IPS DF 4.7 (cell line): ENCODE data around the gene PCDH8.
"Not testable (repeated sequence)": the region's sequence is repeated elsewhere in the genome, so short reads cannot be mapped to it uniquely, and the experiment has no call there.

Experiments used
- DNase-seq: peaks from one replicate; pipeline ENCODE4 v3.0.0-alpha.2; 2013; ENCODE audit warnings: low spot score; ENCODE audit errors: extremely low read depth

PCDH8 gene

GRCh38 chr13:52827839-52828238 lies 20.6 kb downstream of the PCDH8 start:
- DNase-seq = no peak

GRCh38 chr13:52817886-52818285 lies 30.6 kb downstream of the PCDH8 start:
- DNase-seq = not testable (repeated sequence)

- DNase-seq = no peak
Observed at GRCh38 chr13:52815330-52815729, 33.1 kb downstream of the PCDH8 start.

- no peak for DNase-seq
Observed at GRCh38 chr13:52812941-52813340, 35.5 kb downstream of the PCDH8 start.

GRCh38 chr13:52811841-52812240 lies 36.6 kb downstream of the PCDH8 start:
- no peak for DNase-seq

- no peak for DNase-seq
Observed at GRCh38 chr13:52810526-52810925, 37.9 kb downstream of the PCDH8 start.

GRCh38 chr13:52810011-52810410 lies 38.4 kb downstream of the PCDH8 start:
- DNase-seq = no peak

- peak; percentile 46 for DNase-seq
Observed at GRCh38 chr13:52809310-52809769, 39.1 kb downstream of the PCDH8 start.

GRCh38 chr13:52808842-52809219 lies 39.6 kb downstream of the PCDH8 start:
- DNase-seq = no peak

- DNase-seq = no peak
Observed at GRCh38 chr13:52806029-52806428, 42.4 kb downstream of the PCDH8 start.

- DNase-seq = no peak
Observed at GRCh38 chr13:52804202-52804641, 44.2 kb downstream of the PCDH8 start.

- no peak for DNase-seq
Observed at GRCh38 chr13:52800856-52801255, 47.6 kb downstream of the PCDH8 start.

GRCh38 chr13:52798770-52799430 lies 49.5 kb downstream of the PCDH8 start:
- no peak for DNase-seq

GRCh38 chr13:52797176-52797575 lies 51.3 kb downstream of the PCDH8 start:
- DNase-seq = no peak

- no peak for DNase-seq
Observed at GRCh38 chr13:52794589-52794988, 53.9 kb downstream of the PCDH8 start.

- no peak for DNase-seq
Observed at GRCh38 chr13:52793515-52794061, 54.9 kb downstream of the PCDH8 start.
